GM12874 (cell line): ENCODE results near the gene LRP2.

ENCODE experiments used
- TF ChIP-seq, protein P1 (sequence below): IDR thresholded peaks from 2 replicates; pipeline ENCODE4 v1.5.1; 2011; ENCODE audit warnings: low read depth, mild to moderate bottlenecking, control low read depth, low read length, moderate library complexity; ENCODE audit not compliant: insufficient read depth

The LRP2 gene

DNA sequence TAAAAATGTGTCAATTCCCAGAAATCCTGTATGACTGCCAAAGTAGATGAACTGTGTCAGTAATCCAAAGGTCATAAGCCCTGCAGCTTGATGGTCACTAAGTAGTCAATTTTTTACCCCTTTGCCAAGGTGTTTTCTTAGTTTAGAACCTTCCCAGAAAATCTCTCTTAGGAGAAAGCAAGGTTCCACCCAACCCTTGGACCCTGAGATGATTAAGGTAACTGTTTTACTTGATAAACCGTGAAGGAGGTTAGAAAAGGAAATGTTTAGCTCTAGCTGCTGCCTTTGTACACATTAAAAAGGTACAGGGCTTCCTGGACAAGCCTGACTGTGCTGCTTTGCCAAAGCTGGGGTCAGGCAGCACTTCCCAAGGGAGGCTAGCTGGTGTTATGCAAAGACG, 24.4 kb upstream of the LRP2 start:
- TF ChIP-seq, protein P1, sequence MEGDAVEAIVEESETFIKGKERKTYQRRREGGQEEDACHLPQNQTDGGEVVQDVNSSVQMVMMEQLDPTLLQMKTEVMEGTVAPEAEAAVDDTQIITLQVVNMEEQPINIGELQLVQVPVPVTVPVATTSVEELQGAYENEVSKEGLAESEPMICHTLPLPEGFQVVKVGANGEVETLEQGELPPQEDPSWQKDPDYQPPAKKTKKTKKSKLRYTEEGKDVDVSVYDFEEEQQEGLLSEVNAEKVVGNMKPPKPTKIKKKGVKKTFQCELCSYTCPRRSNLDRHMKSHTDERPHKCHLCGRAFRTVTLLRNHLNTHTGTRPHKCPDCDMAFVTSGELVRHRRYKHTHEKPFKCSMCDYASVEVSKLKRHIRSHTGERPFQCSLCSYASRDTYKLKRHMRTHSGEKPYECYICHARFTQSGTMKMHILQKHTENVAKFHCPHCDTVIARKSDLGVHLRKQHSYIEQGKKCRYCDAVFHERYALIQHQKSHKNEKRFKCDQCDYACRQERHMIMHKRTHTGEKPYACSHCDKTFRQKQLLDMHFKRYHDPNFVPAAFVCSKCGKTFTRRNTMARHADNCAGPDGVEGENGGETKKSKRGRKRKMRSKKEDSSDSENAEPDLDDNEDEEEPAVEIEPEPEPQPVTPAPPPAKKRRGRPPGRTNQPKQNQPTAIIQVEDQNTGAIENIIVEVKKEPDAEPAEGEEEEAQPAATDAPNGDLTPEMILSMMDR: no peak

GRCh38 chr2:169384816-169385215, 22.5 kb upstream of the LRP2 start:
- TF ChIP-seq, protein P1: no peak

DNA sequence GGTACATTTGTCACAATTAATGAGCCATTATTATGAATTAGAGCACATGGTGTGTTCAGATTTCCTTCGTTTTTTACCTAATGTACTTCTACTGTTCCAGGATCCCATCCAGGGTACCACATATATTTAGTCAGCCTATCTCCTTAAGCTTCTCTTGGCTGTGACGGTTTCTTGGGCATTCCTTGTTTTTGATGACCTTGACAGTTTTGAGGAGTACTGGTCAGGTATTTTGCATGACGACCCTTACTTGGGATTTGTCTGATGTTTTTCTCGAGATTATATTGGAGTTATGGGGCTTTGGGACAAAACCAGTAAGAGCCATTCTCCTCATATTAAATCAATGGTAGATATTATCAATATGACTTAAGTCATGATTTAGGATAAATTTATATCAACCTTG, 10.2 kb upstream of the LRP2 start:
- TF ChIP-seq, protein P1: no peak

- TF ChIP-seq, protein P1: no peak
Observed at GRCh38 chr2:169366066-169366465, 3.7 kb upstream of the LRP2 start.

DNA sequence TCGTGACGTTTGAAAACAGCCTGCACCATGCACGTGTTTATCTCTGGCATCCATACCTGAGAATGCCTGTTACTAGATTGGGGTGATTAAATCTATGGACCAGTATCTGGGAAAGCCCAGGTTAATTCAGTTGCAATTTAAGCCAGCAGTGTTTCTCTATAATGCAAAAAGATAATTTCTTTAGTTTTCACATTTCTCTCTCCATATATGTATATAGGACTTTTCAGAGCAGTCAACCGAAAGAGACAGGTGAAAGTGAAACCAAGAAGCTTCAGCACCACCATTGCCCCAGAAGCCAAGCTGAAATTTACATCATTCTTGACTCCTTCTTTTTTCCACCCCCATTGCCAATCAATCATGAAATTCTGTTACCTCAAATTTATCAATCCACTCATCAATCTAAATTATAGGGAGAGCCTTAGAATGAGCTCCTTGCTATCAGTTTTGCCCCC, 2.7 kb upstream of the LRP2 start:
- TF ChIP-seq, protein P1: no peak

DNA sequence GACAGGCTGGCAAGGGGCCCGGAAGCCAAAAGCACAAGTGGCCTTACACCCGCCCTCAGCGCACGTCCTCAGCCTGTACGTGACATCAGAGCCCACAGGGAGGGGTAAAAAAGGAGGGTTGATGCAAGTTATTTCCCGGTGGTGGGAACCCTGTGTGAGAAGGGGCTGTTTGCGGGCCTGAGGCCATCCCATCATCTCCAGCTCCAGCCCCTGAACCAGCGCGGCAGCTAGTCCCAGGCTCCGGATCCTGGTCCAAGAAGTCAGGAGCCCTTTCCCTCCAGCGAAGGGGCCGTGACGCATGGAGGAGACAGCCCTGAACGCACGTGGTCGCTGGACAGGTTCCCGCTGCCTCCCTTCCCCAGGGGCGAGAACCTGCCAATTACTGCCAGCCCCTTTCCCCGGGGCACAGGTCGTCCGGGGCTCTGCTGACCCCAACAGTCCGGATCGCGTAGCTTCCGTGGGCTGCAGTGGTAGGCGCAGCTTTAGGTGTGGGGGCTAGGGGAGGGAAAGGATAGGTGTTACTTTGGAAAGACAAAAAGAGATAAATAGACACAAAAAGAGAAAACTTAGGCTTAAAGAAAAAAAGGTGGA, 1.3 kb upstream of the LRP2 start:
- TF ChIP-seq, protein P1: 0 out of 2 replicates have a peak, but pooled peaks have one; percentile 7

- TF ChIP-seq, protein P1: no peak
Observed at GRCh38 chr2:169362894-169363559, 693 bp upstream of the LRP2 start.
